ENCODE results near the gene PTPN1. TPM values are rescaled to one million over a fixed set of nuclear protein-coding genes. Genes with fewer than 3 reads are reported as not detected.
A peak's percentile ranks its signal among the peaks of the same experiment; 100 is the strongest.

Gene PTPN1
- total and polyA plus RNA-seq, 2 of the 13 experiments (the other 11 are each of a cell fraction or from before 2014, with no cell fraction given) = 17.7 to 37.2 TPM

DNA sequence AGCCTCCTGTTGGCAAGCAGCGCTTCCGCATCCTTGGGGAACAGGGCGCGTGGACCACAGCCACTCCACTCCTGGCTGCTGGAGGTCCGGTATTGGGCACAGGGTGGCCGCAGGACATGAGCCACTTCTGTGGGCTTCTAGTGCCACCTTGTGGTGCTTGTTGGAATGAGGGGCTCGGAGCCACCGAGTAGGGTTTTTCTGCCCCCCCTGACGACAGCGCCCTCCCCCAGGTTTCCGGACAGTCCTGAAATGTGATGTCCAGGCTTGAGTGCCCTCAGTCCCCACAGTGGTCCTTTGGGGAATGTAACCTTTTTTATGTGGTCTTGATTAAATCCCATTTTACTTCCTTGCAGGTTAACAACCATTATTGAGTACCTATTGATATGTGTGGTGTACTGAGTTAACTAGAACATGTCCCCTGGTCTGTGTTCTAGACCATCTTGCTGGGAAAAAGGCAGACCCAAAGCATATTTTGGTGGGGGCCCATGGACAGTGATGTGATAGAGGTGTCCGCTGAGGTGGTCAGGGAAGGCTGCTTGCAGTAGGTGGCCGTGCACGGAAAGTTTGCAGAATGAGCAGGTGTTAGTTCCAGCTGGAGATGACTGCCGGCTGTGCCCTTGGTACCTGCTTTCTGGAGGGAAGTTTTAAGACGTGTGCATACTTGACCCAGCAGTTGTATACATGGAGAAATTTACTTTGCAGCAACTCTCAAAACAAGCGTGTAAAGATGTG lies 70.0 kb downstream of the PTPN1 start (continued):
- TF ChIP-seq CEBPB (IDR thresholded peaks at IDR 0.05; ENCODE audit: borderline replicate concordance, low read depth, low read length) (no peak), STAT5B (CRISPR knock-in tag; IDR thresholded peaks at IDR 0.05) (no peak), ZNF274 (CRISPR knock-in tag; IDR thresholded peaks at IDR 0.05) (no peak), RARG (CRISPR knock-in tag; IDR thresholded peaks at IDR 0.05; ENCODE audit: low read depth) (no peak), SETDB1 (CRISPR knock-in tag; IDR thresholded peaks at IDR 0.05; ENCODE audit: borderline replicate concordance) (no peak), ZKSCAN1 (IDR thresholded peaks at IDR 0.05; ENCODE audit: low read length) (peak; percentile 98), CHD4 (IDR thresholded peaks at IDR 0.05; ENCODE audit: borderline replicate concordance, low read length) (no peak), ZNF24 (IDR thresholded peaks at IDR 0.05) (no peak), IKZF4 (CRISPR knock-in tag; IDR thresholded peaks at IDR 0.05; ENCODE audit: borderline replicate concordance, low read depth, not compliant biosample characterization) (no peak), ZNF292 (CRISPR knock-in tag; IDR thresholded peaks at IDR 0.05; ENCODE audit: borderline replicate concordance, low read depth) (no peak), HMG20B (CRISPR knock-in tag; conservative IDR thresholded peaks at IDR 0.05) (no peak), ZNF430 (CRISPR knock-in tag; IDR thresholded peaks at IDR 0.05) (no peak), ZNF253 (CRISPR knock-in tag; IDR thresholded peaks at IDR 0.05; ENCODE audit: borderline replicate concordance) (no peak), ZNF850 (CRISPR knock-in tag; conservative IDR thresholded peaks at IDR 0.05) (no peak), FOSL1 (CRISPR knock-in tag; IDR thresholded peaks at IDR 0.05; ENCODE audit: borderline replicate concordance) (no peak), SOX13 (IDR thresholded peaks at IDR 0.05) (no peak), SOX13 (CRISPR knock-in tag; conservative IDR thresholded peaks at IDR 0.05 in 1 of 2, IDR thresholded peaks at IDR 0.05 in 1 of 2) (no peak), PLRG1 (conservative IDR thresholded peaks at IDR 0.05) (no peak), RXRA (CRISPR knock-in tag; IDR thresholded peaks at IDR 0.05) (peak; percentile 63), ELF1 (CRISPR knock-in tag; IDR thresholded peaks at IDR 0.05) (no peak)
- TF ChIP-seq, protein P1, sequence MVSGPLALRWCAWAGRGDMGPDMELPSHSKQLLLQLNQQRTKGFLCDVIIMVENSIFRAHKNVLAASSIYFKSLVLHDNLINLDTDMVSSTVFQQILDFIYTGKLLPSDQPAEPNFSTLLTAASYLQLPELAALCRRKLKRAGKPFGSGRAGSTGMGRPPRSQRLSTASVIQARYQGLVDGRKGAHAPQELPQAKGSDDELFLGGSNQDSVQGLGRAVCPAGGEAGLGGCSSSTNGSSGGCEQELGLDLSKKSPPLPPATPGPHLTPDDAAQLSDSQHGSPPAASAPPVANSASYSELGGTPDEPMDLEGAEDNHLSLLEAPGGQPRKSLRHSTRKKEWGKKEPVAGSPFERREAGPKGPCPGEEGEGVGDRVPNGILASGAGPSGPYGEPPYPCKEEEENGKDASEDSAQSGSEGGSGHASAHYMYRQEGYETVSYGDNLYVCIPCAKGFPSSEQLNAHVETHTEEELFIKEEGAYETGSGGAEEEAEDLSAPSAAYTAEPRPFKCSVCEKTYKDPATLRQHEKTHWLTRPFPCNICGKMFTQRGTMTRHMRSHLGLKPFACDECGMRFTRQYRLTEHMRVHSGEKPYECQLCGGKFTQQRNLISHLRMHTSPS (CRISPR knock-in tag; IDR thresholded peaks at IDR 0.05; ENCODE audit: low read depth) = no peak
- TF ChIP-seq, protein P2, sequence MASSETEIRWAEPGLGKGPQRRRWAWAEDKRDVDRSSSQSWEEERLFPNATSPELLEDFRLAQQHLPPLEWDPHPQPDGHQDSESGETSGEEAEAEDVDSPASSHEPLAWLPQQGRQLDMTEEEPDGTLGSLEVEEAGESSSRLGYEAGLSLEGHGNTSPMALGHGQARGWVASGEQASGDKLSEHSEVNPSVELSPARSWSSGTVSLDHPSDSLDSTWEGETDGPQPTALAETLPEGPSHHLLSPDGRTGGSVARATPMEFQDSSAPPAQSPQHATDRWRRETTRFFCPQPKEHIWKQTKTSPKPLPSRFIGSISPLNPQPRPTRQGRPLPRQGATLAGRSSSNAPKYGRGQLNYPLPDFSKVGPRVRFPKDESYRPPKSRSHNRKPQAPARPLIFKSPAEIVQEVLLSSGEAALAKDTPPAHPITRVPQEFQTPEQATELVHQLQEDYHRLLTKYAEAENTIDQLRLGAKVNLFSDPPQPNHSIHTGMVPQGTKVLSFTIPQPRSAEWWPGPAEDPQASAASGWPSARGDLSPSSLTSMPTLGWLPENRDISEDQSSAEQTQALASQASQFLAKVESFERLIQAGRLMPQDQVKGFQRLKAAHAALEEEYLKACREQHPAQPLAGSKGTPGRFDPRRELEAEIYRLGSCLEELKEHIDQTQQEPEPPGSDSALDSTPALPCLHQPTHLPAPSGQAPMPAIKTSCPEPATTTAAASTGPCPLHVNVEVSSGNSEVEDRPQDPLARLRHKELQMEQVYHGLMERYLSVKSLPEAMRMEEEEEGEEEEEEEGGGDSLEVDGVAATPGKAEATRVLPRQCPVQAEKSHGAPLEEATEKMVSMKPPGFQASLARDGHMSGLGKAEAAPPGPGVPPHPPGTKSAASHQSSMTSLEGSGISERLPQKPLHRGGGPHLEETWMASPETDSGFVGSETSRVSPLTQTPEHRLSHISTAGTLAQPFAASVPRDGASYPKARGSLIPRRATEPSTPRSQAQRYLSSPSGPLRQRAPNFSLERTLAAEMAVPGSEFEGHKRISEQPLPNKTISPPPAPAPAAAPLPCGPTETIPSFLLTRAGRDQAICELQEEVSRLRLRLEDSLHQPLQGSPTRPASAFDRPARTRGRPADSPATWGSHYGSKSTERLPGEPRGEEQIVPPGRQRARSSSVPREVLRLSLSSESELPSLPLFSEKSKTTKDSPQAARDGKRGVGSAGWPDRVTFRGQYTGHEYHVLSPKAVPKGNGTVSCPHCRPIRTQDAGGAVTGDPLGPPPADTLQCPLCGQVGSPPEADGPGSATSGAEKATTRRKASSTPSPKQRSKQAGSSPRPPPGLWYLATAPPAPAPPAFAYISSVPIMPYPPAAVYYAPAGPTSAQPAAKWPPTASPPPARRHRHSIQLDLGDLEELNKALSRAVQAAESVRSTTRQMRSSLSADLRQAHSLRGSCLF (CRISPR knock-in tag; IDR thresholded peaks at IDR 0.05; ENCODE audit: borderline replicate concordance) = no peak
- TF ChIP-seq, protein P3, sequence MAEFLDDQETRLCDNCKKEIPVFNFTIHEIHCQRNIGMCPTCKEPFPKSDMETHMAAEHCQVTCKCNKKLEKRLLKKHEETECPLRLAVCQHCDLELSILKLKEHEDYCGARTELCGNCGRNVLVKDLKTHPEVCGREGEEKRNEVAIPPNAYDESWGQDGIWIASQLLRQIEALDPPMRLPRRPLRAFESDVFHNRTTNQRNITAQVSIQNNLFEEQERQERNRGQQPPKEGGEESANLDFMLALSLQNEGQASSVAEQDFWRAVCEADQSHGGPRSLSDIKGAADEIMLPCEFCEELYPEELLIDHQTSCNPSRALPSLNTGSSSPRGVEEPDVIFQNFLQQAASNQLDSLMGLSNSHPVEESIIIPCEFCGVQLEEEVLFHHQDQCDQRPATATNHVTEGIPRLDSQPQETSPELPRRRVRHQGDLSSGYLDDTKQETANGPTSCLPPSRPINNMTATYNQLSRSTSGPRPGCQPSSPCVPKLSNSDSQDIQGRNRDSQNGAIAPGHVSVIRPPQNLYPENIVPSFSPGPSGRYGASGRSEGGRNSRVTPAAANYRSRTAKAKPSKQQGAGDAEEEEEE (CRISPR knock-in tag; IDR thresholded peaks at IDR 0.05; ENCODE audit: borderline replicate concordance) = no peak
